Measurements from ENCODE around the gene MYO1A.

DNA sequence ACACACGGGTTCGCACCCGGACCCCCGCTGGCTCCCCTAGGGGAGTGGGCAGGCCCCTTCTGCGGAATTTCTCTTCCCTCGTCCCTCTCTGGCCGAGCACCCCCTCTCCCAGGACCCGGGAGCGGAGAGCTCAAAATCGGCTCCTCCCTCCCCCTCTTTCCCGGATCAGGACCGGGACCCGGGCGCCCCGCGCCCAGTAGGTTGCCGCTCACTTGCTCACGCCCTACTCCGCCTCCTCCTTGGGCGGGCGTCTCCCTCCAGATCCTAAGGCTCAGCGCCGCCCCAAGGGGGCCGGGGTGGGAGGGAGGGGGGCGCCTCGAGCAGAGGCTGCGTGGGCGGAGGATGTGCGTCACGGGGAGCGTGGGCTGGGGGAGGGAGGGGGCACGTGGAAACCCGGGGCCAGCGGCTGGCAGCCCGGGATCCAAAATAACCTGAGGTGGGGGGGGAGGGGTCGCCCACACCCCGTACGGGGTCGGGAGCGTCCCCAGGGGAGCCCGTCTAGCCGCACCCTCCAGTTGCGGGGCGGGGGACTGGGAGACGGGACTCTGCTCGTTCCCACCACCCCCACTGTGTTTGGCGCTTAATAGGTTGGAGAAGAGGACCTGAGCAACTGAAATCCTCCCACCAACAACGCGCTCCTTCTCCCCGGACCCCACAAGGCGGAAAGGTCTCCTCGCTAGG lies 37.2 kb upstream of the MYO1A start:
- TF ChIP-seq, protein P1, sequence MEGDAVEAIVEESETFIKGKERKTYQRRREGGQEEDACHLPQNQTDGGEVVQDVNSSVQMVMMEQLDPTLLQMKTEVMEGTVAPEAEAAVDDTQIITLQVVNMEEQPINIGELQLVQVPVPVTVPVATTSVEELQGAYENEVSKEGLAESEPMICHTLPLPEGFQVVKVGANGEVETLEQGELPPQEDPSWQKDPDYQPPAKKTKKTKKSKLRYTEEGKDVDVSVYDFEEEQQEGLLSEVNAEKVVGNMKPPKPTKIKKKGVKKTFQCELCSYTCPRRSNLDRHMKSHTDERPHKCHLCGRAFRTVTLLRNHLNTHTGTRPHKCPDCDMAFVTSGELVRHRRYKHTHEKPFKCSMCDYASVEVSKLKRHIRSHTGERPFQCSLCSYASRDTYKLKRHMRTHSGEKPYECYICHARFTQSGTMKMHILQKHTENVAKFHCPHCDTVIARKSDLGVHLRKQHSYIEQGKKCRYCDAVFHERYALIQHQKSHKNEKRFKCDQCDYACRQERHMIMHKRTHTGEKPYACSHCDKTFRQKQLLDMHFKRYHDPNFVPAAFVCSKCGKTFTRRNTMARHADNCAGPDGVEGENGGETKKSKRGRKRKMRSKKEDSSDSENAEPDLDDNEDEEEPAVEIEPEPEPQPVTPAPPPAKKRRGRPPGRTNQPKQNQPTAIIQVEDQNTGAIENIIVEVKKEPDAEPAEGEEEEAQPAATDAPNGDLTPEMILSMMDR (optimal IDR thresholded peaks at IDR 0.05 in 1 of 3, IDR thresholded peaks at IDR 0.05 in 1 of 3, conservative IDR thresholded peaks at IDR 0.05 in 1 of 3; ENCODE audit: extremely low read depth in 1 of 3, insufficient read depth in 2 of 3, low read length in 3 of 3), result no peak
- TF ChIP-seq EZH2 (IDR thresholded peaks at IDR 0.05; ENCODE audit: low read length), result no peak
